HG03066 (cell line): Measurements from ENCODE around the gene SPACA9.

Experiments
- ATAC-seq: cut with Tn5 transposase; IDR thresholded peaks from one replicate; pipeline ENCODE4 v1.9.1; 2021; ENCODE audit warnings: low read depth; ENCODE audit not compliant: unreplicated experiment

SPACA9 gene

GRCh38 chr9:132878695-132879456, at the start of gene SPACA9:
Gene SPACA9, plus strand, starts transcription at chr9:132878898. Its CDS starts 5,050 bp downstream, at chr9:132883948.
- no peak for ATAC-seq

- no peak for ATAC-seq
Observed at GRCh38 chr9:132832171-132832881, 46.4 kb upstream of the SPACA9 start.

DNA sequence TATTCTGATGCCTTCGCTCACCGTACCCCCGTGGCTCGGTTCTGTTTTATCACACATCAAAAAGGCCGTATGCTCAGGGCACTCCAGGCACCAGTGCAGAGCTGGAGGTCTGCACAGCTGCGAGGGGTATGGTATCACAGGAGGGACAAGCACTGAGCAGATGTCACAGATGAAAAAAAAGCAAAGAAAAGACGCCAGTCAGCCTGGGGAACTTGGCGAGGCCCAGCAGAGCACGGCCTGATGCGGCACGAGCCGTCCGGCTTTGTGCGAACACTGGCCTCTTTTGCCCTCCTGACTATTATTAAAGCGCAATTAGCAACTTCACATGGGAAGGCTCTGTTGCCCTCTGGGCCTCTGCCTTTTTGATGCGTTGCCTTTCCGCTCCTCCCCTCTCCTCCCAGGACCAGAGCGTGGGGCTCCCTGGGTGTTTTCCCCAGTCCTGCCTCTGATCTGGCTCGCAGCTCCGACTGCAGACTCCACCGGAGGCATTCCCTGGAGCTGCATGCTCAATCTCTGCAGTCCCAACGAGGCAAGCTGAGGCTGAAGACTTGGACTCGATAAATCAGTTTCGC, 45.1 kb upstream of the SPACA9 start:
- no peak for ATAC-seq

- ATAC-seq, result no peak
Observed at GRCh38 chr9:132834343-132834742, 44.4 kb upstream of the SPACA9 start.

DNA sequence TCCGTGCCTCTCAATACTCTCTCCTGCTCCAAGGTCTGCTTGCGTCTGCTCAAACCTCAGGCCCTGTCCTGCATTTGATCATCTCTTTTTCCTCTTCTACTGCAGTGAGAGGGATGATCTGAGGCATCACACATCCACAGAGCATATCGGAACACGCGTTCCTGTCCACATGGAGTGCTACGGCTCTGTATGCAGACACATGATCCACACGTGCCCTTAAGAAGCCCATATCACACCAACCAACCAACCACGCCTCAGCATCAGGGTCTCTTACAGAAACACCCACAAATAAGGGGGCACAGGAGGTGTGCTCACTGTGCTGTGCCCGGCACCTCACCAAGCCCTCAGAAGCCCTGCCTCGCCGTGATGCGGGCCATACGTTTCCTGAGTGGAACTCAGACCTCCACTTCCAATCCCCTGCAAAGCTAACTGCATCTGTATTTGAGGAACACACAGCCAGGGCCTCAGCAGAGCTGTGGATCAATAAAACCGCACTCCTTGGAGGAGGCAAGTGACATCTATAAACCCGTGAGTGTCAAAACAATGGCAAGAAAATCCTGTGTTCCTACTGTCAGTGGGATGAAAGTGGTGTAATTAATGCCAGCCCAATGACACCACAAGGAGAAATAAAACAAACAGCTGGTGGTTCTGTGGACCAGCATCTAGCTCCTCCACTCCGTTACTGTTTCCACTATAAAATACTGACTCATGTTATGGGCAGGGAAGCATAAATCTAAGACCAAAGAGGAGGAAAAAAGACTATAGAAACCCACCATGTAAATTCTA, 41.0 kb upstream of the SPACA9 start:
- no peak for ATAC-seq

DNA sequence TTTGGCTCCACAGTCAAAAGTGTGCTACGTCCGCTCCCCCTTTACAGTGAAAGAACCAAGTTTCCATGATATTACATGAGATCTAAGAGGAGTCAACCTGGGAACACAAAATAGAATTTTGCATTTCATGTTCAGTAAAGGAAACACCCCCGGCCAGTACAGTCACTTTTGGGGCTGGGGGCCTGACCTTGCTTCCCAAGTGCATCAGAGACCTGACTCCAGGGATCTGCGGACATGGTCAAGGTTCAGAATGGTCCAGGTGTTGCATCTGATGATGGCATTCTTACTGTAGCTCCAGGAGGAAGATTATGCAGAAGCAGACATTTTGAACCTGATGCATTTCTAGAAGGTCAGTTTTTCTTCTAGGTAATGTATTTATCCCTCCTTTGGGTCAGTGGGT, 40.4 kb upstream of the SPACA9 start:
- ATAC-seq, result no peak

DNA sequence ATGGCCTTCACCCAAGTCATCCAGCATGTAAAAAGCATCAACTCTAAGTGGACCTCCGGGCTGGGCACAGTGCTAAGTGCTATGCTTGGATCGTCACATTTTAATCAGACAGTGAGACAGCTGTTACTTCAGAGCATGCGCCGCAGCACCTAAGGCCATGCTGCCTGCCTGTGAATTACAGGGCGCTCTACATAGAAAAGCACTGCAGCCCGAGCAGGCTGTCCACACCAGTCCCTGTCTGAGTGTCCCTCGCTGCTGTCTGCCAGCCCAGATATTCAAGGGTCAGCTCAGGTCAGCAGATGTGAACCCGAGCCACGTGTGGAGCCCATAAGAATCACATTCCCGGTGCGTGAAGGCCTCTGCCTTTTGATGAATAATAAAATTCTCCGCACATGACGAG, 37.7 kb upstream of the SPACA9 start:
- ATAC-seq, result no peak

DNA sequence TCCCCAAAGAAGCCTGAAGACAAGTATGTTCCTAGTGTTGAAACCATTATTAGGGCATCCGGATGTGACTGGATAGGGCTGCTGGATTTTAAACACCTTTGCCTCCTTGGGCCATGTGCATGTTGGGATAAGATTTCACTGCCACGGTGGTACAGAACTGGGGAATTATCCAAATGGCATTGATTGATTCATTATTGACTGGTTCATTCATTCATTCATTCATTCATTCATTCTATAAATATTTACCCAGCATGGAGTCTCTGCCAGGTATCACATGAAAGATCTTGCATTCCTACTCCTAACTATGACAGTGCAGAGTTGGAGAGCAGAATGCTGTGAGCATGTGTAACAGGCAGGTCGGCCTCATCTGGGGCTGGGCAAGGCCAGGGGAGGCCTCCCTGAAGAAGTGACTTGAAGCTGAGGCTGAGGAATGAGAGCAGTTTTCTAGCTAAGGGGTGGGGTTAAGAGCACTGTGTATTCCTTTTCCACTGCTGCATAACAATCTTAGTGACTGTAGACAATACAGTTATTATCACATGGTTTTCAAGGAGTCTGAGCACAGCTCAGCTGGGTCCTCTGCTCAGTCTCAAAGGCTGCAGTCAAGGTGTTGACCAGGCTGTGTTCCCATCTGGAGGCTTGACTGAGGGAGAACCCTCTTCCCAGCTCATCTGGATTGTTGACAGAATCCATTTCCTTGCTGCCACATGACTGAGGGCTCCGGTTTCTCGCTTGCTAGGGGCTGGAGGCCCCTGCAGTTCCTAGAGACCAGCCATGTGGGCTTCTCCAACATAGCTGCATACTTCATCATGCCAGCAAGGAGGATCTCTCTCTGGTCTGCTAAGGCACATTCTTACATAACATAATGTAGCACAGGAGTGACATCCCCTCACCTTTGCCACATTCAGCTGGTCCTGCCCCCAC, 36.3 kb upstream of the SPACA9 start:
- no peak for ATAC-seq

DNA sequence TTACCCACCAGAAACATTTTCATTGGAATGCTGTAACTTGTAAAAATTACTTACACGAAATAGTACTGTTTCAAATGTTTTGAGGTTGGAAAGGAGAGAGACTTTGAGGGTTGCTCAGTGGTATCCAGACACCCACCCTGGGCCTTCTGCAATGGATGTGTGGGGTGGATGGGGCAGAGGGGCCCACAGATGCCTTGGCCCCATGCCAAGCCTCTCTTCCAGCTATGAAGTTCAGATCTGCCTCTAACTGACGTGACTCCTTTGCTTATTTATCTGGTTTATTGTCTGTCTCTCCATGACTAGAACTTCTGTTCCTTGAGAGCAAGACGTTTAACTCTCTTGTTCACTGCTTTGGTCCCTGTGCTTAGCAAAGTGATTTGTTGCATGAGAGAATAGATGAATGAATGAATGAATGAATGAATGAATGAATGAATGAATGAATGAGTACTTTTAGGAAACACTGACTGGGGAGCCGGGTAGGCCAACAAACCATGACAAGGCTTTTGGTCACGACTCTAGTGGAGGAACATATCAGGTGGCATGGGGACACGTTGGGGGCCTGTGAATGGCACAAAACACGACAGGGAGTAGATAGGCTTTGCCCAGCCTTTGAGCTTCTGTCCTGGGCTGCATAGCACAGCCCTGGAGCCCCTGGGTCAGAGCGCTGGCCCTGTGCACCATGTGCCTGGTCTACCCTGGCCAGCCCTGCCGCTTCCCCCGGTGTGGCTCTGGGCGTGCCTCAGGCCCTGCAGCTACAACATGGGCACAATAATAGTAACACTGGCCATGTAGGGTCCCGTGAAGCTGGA, 32.4 kb upstream of the SPACA9 start:
- ATAC-seq, result no peak

- no peak for ATAC-seq
Observed at GRCh38 chr9:132846918-132847515, 31.7 kb upstream of the SPACA9 start.

DNA sequence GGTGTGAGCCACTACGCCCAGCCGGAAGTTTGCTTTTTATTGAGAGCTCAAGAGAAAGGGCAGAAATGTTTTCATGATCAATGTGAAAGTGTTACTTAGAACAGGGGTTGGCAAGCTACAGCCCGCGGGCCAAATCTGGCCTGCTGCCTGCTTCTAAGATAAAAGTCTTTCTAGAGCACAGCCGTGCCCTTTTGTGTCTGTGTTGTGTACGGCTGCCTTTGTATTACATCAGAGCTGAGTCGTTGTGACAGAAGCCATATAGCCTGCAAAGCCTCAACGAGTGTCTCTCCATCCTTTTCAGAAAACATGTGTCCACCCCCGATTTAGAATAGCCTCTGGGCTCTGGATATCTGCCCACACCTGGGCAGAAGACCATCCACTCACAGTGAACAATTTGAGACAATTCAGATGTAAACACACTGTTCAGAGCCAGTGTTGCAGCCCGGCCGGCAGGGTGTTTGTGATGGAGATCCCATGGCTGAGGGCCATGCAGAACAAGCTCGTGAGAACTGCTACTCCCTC, 29.5 kb upstream of the SPACA9 start:
- no peak for ATAC-seq

GRCh38 chr9:132853482-132853881, 25.2 kb upstream of the SPACA9 start:
- ATAC-seq, result no peak

- ATAC-seq, result no peak
Observed at GRCh38 chr9:132854832-132855231, 23.9 kb upstream of the SPACA9 start.

- ATAC-seq, result no peak
Observed at GRCh38 chr9:132855904-132856303, 22.8 kb upstream of the SPACA9 start.

GRCh38 chr9:132857031-132857430, 21.7 kb upstream of the SPACA9 start:
- no peak for ATAC-seq

- no peak for ATAC-seq
Observed at GRCh38 chr9:132857616-132858342, 20.9 kb upstream of the SPACA9 start.

DNA sequence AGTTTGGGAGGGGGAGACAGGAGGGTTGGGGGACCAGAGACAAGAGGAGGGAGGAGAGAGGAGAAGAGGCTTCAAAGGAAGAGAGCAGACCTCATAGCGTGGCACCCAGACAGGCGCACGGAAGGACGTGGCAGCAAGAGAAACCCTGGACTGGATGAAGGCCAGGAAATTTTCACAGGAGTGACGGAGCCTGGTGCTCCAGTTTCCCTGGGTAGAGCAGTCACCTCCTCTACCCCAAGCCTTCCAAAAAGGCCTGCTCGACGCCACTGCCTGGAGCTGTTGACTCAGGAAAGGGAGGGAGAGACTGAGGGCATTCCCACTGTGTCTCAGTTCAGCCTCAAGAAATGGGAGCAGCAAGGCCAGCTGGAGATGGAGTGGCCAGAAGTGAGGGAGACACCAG, 19.9 kb upstream of the SPACA9 start:
- ATAC-seq, result no peak

GRCh38 chr9:132861666-132862065, 17.0 kb upstream of the SPACA9 start:
- no peak for ATAC-seq
